Nephron progenitor cell (in vitro differentiated cells): ENCODE measurements around the gene ANK2.

Experiments
- DNase-seq: peaks from one replicate; pipeline ENCODE4 v3.0.0; 2021
- H3K27ac Mint-ChIP-seq: 2 replicates; pipeline ENCODE4 v1.8.0; 2021; ENCODE audit warnings: mild to moderate bottlenecking, moderate library complexity, mixed read lengths
- H3K27me3 Mint-ChIP-seq: 2 replicates; pipeline ENCODE4 v1.8.0; 2021; ENCODE audit warnings: mild to moderate bottlenecking, low read depth, mixed read lengths; ENCODE audit not compliant: poor library complexity
- H3K36me3 Mint-ChIP-seq: 2 replicates; pipeline ENCODE4 v1.8.0; 2021; ENCODE audit warnings: low read depth, mixed read lengths
- H3K4me1 Mint-ChIP-seq: 2 replicates; pipeline ENCODE4 v1.8.0; 2021; ENCODE audit warnings: mixed read lengths
- H3K4me3 Mint-ChIP-seq: 2 replicates; pipeline ENCODE4 v1.8.0; 2021; ENCODE audit warnings: mild to moderate bottlenecking, moderate library complexity, mixed read lengths
- H3K9me3 Mint-ChIP-seq: 2 replicates; pipeline ENCODE4 v1.8.0; 2021; ENCODE audit warnings: mild to moderate bottlenecking, moderate library complexity, mixed read lengths
- TF ChIP-seq, protein P1 (sequence below): fragments of 200-600 bp; sonication (generic); IDR thresholded peaks from 2 replicates; pipeline ENCODE4 v1.5.0; 2021; ENCODE audit warnings: antibody characterized with exemption

Gene ANK2

DNA sequence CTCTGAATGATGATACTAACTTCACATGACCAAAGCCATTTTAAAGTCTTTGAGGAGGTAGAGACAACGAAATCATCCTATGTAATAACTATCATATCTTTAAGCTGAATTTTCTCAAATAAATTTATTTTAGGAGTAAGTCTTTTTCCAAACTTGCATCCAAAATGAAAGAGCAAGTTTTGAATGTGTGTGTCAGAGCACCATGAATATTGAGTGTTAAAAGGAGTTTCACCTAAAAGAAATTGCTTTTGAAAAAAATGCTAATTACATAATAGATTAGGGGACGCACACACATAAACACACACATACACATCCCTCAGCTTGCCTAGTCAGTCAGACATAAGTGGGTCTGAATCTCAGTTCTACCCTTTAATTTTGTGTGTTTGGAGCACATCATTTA, 1.9 kb downstream of the ANK2 start:
- no peaks in the 10 kb centered on the region for H3K4me1 Mint-ChIP-seq
- H3K36me3 Mint-ChIP-seq: no peaks in the 10 kb centered on the region
- no peak overlapping the region for H3K27ac Mint-ChIP-seq
- DNase-seq: no peak
- TF ChIP-seq, protein P1, sequence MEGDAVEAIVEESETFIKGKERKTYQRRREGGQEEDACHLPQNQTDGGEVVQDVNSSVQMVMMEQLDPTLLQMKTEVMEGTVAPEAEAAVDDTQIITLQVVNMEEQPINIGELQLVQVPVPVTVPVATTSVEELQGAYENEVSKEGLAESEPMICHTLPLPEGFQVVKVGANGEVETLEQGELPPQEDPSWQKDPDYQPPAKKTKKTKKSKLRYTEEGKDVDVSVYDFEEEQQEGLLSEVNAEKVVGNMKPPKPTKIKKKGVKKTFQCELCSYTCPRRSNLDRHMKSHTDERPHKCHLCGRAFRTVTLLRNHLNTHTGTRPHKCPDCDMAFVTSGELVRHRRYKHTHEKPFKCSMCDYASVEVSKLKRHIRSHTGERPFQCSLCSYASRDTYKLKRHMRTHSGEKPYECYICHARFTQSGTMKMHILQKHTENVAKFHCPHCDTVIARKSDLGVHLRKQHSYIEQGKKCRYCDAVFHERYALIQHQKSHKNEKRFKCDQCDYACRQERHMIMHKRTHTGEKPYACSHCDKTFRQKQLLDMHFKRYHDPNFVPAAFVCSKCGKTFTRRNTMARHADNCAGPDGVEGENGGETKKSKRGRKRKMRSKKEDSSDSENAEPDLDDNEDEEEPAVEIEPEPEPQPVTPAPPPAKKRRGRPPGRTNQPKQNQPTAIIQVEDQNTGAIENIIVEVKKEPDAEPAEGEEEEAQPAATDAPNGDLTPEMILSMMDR: no peak
- H3K27me3 Mint-ChIP-seq: no peaks in the 10 kb centered on the region
- no peak overlapping the region for H3K4me3 Mint-ChIP-seq
- H3K9me3 Mint-ChIP-seq: no peaks in the 10 kb centered on the region

DNA sequence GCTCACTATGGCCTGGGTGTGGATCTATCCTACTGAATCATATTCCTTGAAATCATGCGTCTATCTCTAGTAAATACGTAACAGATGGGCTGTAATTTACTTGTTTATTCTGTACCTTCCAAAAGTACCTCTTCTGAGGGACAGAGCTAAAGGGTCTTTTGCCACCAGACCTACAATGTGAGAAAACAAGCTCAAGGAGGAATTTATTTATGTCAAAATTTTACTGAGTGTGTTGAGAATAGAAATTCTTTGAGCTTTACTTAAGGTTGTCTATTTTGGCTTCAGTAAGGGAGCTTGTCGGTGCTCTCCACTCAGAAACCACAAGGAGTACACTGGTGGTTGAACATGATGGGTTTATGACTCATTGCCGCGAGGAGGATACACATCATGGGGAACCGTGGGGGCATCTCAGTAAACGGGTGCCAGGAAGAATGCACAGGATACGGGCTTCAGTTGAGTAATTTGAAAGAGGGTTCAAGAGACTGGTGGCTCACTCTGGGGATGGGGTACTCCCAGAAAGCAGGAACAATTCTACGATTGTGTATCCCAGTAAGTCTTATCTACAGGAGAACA, 3.0 kb downstream of the ANK2 start:
- Mint-ChIP-seq H3K27me3 (no peaks in the 10 kb centered on the region), H3K4me1 (no peaks in the 10 kb centered on the region), H3K4me3 (no peak overlapping the region), H3K27ac (no peak overlapping the region), H3K36me3 (no peaks in the 10 kb centered on the region), H3K9me3 (no peaks in the 10 kb centered on the region)
- TF ChIP-seq, protein P1: no peak
- no peak for DNase-seq

DNA sequence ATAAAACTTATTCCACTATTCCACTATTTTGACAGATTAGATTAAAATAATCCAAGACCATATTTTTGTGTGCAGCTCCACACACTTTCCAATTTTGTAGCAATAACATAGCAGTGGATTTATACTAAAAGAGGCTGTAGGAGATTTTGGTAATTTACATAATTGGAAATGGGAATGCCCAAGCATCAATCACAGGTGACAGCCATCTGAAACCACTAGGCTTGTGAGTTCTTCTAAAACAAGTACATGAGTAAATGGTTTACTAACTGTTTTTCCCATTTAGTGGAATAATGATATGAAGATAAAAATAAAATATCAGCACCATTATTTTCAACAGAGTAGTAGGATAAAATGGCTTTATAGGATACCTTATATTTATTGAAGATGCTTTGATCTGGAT, 4.4 kb downstream of the ANK2 start:
- no peaks in the 10 kb centered on the region for H3K9me3 Mint-ChIP-seq
- H3K27ac Mint-ChIP-seq: no peak overlapping the region
- H3K4me3 Mint-ChIP-seq: no peak overlapping the region
- DNase-seq: no peak
- peaks cover 4% of the 10 kb centered on the region for H3K4me1 Mint-ChIP-seq
- H3K27me3 Mint-ChIP-seq: no peaks in the 10 kb centered on the region
- H3K36me3 Mint-ChIP-seq: no peaks in the 10 kb centered on the region
- TF ChIP-seq, protein P1: no peak

DNA sequence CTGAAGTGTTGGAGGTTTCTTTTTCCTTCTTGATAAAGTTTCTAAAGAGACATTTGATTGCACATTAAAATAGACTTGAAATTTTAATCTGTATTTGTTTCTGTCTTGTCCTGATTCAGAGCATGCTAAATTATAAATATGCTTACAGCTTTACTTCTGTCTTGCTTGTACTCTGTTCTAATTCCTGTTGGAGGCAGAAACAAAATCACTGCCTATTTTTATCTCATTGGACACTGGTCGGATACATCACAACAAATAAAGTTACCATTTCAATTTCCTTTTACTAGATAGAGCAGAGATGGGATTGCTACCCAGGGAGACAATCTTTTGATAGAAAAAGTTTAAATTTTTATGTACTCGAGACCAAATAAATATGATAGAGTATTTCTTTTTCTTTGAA, 6.9 kb downstream of the ANK2 start:
- Mint-ChIP-seq H3K4me3 (no peak overlapping the region), H3K36me3 (no peaks in the 10 kb centered on the region), H3K9me3 (no peaks in the 10 kb centered on the region), H3K4me1 (peaks cover 4% of the 10 kb centered on the region), H3K27me3 (no peaks in the 10 kb centered on the region), H3K27ac (no peak overlapping the region)
- DNase-seq: no peak
- TF ChIP-seq, protein P1: no peak

DNA sequence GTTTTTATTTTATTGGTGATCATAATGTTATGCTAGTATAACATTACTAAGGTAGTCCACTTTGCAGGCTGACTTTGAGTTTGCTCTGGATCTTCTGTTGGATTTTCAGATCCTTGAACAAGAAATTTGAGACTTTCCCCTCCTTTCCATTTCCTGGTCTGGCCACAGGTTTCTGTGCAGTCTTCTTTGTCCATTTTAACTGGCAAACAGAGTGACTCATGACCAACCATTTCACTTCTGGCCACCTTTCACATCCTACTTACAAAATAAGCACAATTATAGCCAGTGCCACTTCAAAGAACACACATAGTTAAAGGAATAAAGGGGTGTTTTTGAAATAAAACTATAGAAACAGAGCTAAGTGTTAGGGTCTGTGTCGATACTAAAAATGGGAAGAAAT, 8.4 kb downstream of the ANK2 start:
- Mint-ChIP-seq H3K36me3 (no peaks in the 10 kb centered on the region), H3K27me3 (no peaks in the 10 kb centered on the region), H3K9me3 (no peaks in the 10 kb centered on the region), H3K4me3 (no peak overlapping the region), H3K4me1 (peaks cover 4% of the 10 kb centered on the region), H3K27ac (no peak overlapping the region)
- TF ChIP-seq, protein P1: no peak
- DNase-seq: no peak

DNA sequence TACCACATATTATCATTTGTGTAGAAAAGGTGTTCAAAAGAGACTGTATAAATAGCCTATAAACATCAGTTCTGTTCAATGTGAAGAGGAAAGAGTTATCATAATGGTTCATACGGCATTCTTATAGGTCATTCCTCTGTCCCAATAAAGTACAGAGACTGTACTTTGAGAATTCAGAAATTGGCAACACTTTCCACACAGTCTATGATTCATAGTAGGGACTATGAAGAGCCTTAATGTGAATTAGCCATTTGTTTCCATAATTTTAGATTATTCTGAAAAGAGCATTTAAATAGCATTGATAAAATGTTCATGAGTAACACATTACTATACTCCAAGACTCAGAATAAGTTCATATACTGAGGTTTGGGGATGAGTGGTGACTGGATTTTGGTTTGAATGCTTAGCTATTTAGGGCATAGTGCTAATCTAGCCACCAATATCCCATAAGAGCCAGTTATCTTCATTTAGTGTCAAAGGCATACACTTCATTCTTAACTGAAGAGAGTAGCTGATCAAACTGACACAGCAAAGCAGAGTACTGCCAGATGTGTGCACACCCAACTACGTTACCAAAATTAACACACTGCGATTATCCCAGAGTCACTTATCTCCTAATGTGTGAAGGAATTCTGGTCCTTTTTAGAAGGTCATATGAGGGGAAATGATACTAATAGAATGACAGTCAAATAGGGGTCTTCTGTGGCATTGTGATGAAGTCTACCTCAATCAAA, 10.2 kb downstream of the ANK2 start:
- H3K4me1 Mint-ChIP-seq: peaks cover 4% of the 10 kb centered on the region
- H3K27ac Mint-ChIP-seq: no peak overlapping the region
- no peaks in the 10 kb centered on the region for H3K9me3 Mint-ChIP-seq
- no peaks in the 10 kb centered on the region for H3K36me3 Mint-ChIP-seq
- H3K4me3 Mint-ChIP-seq: no peak overlapping the region
- no peak for DNase-seq
- peaks cover 3% of the 10 kb centered on the region for H3K27me3 Mint-ChIP-seq
- TF ChIP-seq, protein P1: no peak
